HG03064 (cell line): ENCODE results near the gene CYSRT1.

Experiments used
- ATAC-seq: cut with Tn5 transposase; IDR thresholded peaks from one replicate; pipeline ENCODE4 v1.9.1; 2021; ENCODE audit warnings: low read depth; ENCODE audit not compliant: unreplicated experiment

CYSRT1 gene

DNA sequence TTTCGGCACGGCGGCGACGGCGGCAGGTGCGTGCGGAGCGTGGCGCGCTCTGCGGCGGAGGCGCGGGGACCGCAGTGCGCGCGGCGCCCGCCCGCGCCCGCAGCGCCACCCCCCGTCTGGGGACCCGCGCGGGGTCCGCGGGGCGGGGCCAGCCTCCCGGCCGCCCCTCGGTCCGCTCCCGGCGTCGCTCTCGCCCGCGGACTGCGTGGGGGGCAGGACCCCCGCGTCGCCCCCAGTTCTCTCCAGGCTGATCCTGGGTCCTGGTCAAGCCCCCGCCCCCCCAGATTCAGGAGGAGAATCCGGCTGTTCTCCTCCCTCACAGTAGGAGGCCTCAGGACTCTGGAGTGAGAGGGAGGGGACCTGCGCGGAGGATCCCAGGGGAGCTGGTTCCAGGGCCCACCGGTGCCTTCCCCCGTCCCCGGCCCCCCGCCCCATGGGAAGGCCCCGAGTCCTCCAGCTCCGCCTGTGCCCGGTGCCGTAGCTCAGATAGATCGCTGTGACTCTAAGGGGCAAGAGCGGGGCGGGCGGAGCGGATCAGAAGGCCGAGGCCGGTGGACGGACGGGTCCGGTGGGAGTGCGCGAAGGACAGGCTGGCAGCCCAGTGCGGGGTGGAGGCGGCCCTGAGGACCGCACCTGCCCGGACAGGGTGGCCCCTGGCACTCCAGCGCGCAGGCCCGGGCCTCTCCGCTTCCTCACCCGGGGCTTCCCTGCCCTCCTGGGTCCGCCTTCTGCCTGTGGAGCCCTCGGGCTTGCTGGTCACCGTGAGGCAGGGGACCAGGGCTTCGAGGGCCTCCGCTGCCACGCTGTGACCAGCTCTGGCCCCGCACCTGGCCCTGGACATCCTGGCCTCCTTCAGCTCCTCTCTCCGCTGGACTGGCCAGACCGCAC, 2.5 kb upstream of the CYSRT1 start, which contains the start of gene RNF208:
TSS of gene RNF208 (minus strand) at position 51 of the 888 bp plus-strand sequence. CDS start 1,028 bp downstream, outside the sequence.
- peak; percentile 4 for ATAC-seq

DNA sequence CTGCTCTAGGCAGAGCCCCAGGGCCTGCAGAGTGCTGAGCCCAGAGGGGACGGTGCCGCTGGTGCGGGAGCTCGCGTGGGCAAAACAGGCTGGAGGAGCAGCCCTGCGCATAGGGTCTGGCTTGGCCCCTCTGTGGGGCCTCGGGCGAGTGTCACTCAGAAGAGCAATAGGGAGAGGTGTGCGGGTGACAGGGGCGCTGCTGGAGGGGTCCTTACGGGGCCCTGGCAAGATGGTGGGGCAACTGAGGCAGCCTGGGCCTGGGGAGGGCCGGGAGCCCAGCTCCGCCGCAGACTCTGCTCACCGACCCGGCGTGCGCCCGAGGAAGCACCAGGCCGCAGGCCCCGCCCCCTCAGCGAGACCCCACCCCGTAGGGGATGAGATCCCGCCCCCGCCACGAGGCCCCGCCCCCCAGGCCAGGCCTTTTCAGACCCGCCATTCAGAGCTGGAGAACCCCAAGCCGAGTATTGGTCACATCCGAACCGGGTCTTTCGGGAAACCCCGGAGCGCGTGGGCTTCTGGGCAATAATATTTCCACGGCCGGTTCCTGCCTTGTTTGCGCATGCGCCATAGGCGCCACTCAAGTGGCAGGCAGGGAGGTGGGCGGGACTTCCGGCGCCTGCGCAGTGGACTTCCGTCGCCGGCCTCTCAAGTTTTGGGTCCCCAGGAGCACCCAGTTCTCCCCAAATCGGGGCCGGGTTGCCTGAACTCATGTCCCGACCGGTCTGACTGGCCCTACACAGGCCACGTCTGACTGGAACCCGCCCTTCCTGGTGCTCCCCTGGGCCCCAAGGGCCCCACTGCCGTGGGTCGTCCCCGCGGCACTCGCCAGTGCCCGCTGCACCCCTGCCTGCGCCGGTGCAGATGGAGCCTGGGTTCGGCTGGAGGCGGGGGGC, 1.6 kb upstream of the CYSRT1 start:
- peak; percentile 60 for ATAC-seq

GRCh38 chr9:137225699-137226331, 841 bp downstream of the CYSRT1 start:
- ATAC-seq = no peak

GRCh38 chr9:137226338-137227053, 1.5 kb downstream of the CYSRT1 start:
- no peak for ATAC-seq

DNA sequence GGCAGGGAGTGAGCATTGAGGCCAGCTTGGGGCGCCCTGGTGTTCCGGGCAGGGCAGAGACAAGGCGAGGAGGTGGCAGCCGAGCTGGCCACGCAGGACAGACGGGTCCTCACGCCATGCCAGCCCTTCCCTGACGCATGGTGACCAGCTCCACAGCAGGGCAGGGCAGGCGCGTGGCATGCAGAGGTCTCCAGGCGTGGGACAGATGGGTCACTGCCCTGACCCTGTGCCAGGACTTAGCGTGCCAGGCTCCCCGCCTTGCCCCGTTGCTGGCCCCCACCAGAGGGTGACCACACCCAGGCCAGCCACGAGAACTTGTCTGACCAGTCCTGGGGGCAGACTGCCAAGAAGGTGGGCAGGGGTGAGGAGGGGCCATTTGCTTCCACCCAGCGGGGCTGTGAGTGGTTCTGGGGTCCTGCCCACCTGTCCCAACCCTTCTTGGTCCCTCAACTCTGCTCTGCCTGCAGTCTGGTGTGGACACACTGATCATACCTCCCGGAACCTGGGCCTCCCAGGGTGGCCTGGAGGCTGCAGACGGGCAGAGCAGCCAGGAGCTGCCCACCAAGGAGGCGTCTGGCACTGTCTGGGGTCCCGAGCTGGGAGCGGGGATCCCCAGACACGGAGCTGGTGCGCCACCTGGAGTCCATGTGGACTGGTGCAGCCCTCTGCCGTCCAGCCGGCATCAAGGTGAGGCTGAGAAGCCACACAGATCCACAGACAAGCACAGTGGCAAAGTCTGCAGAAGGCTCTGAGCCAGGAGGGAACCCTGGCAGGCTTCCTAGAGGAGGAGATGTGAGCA, 2.3 kb downstream of the CYSRT1 start, which contains the start of gene RNF224:
TSS of gene RNF224 (plus strand) at position 449 of the 799 bp plus-strand sequence. CDS start 834 bp downstream, outside the sequence.
- ATAC-seq = no peak

DNA sequence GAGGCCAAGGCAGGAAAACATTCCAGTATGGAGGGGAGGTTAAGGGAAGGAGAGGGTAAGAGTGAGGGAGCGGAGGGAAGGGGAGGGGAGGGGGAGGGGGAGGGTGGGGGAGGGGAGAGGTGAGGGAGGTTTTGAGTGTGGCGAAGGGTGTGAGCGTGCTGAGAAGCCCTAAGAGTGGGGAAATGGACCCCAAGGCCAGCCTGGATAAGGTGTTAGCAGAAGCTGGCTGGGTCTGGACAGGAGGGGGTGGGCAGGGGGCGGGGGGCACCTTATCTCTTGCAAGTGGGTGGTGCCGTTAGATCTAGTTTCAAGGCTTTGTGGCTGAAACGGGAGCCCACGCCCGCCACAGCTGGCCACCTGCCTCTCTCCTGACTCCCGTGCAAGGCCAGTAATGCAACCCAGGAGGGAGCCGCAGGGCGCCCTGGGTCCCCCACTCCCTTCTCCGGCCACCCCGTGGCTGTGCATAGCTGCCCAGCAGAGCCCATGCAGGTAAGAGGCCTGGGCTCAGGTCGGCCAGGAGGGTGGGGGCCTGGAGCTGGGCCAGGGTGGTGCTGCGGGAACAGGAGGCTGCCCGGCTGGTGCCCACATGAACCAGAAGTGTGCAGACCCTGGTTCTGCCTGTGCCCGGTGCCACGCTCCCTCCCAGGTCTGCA, 3.0 kb downstream of the CYSRT1 start:
- ATAC-seq = no peak

DNA sequence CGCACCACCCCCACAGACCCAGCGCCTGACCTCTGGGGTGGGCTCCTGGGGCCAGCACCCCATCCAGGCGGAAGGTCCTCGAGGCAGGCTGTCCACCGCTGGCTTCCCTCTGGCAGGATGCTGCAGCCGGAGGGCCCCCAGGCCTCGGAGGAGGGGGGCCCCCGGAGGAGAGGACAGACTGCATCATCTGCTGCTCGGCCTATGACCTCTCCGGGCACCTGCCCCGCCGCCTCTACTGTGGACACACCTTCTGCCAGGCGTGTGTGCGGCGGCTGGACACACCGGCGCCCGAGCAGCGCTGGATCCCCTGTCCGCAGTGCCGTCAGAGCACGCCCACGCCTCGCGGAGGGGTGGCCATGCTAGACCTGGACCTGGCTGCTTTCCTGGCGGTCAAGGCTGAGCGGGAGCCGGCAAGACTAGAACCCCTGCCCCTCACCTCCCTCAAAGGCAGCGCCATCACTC, 3.6 kb downstream of the CYSRT1 start:
- no peak for ATAC-seq

GRCh38 chr9:137228968-137229896, 4.3 kb downstream of the CYSRT1 start:
- no peak for ATAC-seq

DNA sequence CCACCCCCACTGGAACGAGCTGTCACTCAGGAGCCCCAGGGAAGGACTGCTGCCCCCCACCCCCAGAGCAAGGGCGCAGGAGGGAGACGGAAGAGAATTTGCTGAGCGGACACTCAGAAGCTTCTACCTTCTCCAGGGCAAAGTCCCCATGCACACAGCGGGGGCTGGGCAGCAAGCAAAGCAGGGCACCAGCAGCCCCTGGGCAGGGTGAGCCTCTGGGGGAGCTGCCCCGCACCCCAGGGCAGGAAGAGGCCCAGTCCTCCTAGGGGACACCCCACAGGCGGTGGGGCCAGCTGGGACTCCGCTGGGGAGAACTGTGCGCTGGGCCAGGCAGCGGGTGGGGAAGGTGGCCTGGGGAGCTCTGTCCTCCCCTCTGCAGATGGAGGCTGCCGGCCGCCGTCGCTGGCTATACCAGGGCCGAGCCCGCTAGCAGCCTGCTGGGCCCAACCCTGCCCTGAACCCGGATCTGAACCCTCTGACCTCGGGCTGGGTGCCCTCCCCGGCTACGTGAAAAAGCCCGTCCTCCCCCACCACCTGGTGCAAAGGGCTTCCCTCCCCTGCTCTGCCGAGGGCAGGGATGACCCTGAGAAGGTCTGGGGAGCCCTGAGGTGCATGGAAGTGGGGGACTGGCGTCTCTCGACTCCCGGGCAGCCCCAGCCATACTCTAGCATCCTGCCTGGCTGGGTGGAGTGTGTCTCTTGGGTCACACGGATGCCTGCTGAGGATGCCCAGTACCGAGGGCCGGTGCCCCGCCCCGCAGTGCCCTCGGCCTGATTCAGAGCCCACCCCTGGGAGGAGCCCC, 5.1 kb downstream of the CYSRT1 start:
- ATAC-seq = no peak

- ATAC-seq = no peak
Measured at GRCh38 chr9:137230705-137231371, 5.9 kb downstream of the CYSRT1 start, which contains the start of gene SLC34A3. TSS of gene SLC34A3 (plus strand) at chr9:137230901. CDS start at chr9:137231703, 802 bp downstream.

DNA sequence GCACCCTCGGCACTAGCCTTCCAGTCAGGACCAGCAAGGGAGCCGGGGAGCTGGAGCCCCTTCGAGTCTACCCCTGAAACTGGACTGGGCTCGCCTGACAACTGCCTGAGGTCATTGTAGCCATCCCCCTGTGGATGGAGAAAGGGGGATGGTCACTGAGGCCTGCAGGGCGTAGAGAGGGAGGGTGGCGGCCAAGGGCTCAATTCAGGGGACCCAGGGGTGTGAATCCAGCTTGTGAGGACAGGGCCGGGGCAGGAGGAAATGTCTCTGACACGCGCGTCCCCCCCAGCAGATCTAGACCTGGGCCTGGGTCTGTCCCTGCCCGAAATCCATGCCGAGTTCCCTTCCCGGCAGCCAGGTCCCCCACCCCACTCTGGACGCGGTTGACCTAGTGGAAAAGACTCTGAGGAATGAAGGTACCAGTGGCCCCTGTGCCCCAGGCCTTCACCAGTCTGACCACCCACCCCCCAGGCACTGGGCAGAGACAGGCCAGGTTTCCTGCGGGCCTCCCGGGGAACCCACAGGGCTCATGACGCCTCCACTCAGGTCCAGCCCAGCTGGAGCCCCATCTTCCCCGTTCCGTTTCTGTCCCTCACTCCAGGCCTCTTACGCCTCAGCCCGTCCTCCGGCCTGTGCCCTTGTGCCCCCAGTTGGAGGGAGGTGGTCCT, 6.5 kb downstream of the CYSRT1 start:
- ATAC-seq = no peak

GRCh38 chr9:137232101-137232500, 7.1 kb downstream of the CYSRT1 start:
- no peak for ATAC-seq

- ATAC-seq = no peak
Measured at GRCh38 chr9:137232510-137232909, 7.5 kb downstream of the CYSRT1 start.

DNA sequence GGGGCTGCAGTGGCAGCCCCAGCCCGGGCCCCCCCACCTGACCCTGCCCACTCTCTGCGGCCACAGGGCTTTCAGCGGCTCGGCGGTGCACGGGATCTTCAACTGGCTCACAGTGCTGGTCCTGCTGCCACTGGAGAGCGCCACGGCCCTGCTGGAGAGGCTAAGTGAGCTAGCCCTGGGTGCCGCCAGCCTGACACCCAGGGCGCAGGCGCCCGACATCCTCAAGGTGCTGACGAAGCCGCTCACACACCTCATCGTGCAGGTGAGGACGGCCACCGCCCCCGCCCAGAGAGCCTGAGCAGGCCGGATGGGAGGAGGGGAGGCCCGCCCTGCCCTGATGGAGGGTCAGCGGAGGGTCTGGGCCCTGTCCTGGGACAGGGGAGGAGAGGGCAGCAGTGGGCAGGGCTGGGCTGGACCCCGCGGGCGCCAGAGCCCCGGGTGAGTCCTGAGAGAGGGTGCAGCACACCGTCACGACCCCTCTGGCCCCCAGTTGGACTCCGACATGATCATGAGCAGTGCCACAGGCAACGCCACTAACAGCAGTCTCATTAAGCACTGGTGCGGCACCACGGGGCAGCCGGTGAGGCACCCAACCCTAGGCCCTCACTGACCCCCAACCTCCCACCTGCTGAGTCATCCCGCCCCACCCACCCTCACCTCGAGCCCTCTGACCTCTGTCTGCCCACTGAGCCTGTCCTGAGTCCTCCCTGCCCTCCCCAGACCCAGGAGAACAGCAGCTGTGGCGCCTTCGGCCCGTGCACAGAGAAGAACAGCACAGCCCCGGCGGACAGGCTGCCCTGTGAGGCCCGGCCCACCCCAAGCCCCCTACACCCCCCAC, 8.4 kb downstream of the CYSRT1 start:
- no peak for ATAC-seq
